ENCODE results near the gene NR3C2.

GRCh38 chr4:148441986-148442831 lies at the start of gene NR3C2:
- TF ChIP-seq POLR2A (IDR thresholded peaks at IDR 0.05; ENCODE audit: low read depth, low read length), result peak; percentile 72
- peak; percentile 66 for TF ChIP-seq POLR2AphosphoS5 (IDR thresholded peaks at IDR 0.05; ENCODE audit: low read depth, low read length)
- TF ChIP-seq TAF1 (IDR thresholded peaks at IDR 0.05; ENCODE audit: low read depth, low read length), result 0 out of 2 replicates have a peak, but pooled peaks have one; percentile 43
- no peak for TF ChIP-seq SPI1 (IDR thresholded peaks at IDR 0.05; ENCODE audit: low read depth, low read length)
- TF ChIP-seq POU2F2 (IDR thresholded peaks at IDR 0.05; ENCODE audit: low read depth, low read length), result peak; percentile 67; the same call in 1 of the 2 replicates
